ENCODE data around the gene ERMAP.
"Not testable (repeated sequence)": the region's sequence is repeated elsewhere in the genome, so short reads cannot be mapped to it uniquely, and the experiment has no call there.

DNA sequence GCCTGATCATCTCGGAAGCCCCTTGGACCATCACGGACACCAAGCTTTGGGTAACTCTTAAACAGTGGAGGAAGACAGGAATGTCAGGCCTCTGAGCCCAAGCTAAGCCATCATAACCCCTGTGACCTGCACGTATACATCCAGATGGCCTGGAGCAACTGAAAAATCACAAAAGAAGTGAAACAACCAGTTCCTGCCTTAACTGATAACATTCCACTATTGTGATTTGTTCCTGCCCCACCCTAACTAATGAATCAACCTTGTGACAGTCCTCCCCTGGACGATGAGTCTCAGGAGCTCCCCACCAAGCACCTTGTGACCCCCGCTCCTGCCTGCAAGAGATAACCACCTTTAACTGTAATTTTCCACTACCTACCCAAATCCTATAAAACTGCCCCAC is 42.4 kb downstream of the ERMAP start:
- TF ChIP-seq, protein P1, sequence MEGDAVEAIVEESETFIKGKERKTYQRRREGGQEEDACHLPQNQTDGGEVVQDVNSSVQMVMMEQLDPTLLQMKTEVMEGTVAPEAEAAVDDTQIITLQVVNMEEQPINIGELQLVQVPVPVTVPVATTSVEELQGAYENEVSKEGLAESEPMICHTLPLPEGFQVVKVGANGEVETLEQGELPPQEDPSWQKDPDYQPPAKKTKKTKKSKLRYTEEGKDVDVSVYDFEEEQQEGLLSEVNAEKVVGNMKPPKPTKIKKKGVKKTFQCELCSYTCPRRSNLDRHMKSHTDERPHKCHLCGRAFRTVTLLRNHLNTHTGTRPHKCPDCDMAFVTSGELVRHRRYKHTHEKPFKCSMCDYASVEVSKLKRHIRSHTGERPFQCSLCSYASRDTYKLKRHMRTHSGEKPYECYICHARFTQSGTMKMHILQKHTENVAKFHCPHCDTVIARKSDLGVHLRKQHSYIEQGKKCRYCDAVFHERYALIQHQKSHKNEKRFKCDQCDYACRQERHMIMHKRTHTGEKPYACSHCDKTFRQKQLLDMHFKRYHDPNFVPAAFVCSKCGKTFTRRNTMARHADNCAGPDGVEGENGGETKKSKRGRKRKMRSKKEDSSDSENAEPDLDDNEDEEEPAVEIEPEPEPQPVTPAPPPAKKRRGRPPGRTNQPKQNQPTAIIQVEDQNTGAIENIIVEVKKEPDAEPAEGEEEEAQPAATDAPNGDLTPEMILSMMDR (IDR thresholded peaks at IDR 0.05) = not testable (repeated sequence)
- not testable (repeated sequence) for TF ChIP-seq EP300 (IDR thresholded peaks at IDR 0.05; ENCODE audit: low read depth)
